K562 (cell line): Measurements from ENCODE around the gene FHIT.

Source experiments
- CTBP1 ChIP-seq: fragments of 450-650 bp; IDR thresholded peaks from 2 replicates; pipeline ENCODE4 v1.6.1; 2016; ENCODE audit warnings: borderline replicate concordance
- FOXM1 ChIP-seq, 2 experiments: fragments of 450-650 bp in 1 of 2; sonication (generic) in 1 of 2; formaldehyde crosslinking in 1 of 2; IDR thresholded peaks; 2 replicates each; pipeline versions ENCODE4 v1.6.1 to v1.9.0; 2017 to 2022; ENCODE audit warnings: low read depth in 2 of 2, mild to moderate bottlenecking in 2 of 2, missing genetic modification reagents in 1 of 2, moderate library complexity in 1 of 2
- POLR2AphosphoS5 ChIP-seq: IDR thresholded peaks from 2 replicates; pipeline ENCODE4 v1.6.1; 2011; ENCODE audit warnings: mild to moderate bottlenecking, low read depth, low read length, moderate library complexity; ENCODE audit not compliant: control insufficient read depth, insufficient read depth
- SAP30 ChIP-seq: fragments of 200-600 bp; sonication (generic); IDR thresholded peaks from 2 replicates; pipeline ENCODE4 v1.6.1; 2012; ENCODE audit warnings: borderline replicate concordance, low read depth, mild to moderate bottlenecking, moderate library complexity, low read length, control low read depth, inconsistent platforms; ENCODE audit not compliant: insufficient read depth, poor library complexity, severe bottlenecking
- ZNF274 ChIP-seq: IDR thresholded peaks from 2 replicates; pipeline ENCODE4 v1.6.1; 2011; ENCODE audit warnings: low read depth, mild to moderate bottlenecking, low read length, moderate library complexity, borderline replicate concordance
- ZNF79 ChIP-seq: fragments of 250-450 bp; sonication (Bioruptor Pico); IDR thresholded peaks from 2 replicates; pipeline ENCODE4 v1.4.0; 2020; ENCODE audit warnings: low read depth, mild to moderate bottlenecking, moderate library complexity

DNA sequence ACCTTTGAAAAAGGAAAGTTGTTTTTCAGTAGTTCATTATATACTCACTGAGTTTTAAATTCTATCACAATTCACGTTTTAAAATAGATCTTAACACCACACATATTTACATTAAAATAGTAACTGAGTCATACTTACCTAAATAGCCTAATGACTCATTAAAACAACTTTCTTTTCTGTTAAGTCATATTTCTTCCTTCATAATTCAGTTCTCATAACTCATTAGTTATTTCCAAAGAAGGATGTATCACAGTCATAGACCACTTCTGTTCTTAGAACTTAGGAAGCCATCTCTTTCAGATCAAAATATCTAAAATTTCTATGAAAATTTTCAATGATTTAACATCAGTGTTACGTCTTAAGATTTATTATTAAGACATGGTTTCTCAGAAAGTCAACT lies 885.9 kb downstream of the FHIT start:
- TF ChIP-seq ZNF274 (no peak), CTBP1 (no peak), POLR2AphosphoS5 (no peak), FOXM1 (IDR thresholded peaks at IDR 0.05; ENCODE audit: low read depth) (no peak), FOXM1 (CRISPR knock-in tag; IDR thresholded peaks at IDR 0.05; ENCODE audit: low read depth) (no peak), ZNF79 (CRISPR knock-in tag) (no peak), SAP30 (no peak)
